Ovary (tissue), 9 donors: Measurements from ENCODE around the gene MAP4K4. TPM values are rescaled to one million over a fixed set of nuclear protein-coding genes. Genes with fewer than 3 reads are reported as not detected.

Source experiments
- DNase-seq, 5 donors: peaks; one replicate each; pipeline ENCODE4 v3.0.0-alpha.2; 2019 to 2020
- H3K27ac ChIP-seq, 2 donors: fragments of 200-600 bp; one replicate each; pipeline versions ENCODE4 v1.5.1 to v1.8.0; 2019 to 2022
- H3K27me3 ChIP-seq: fragments of 200-600 bp; one replicate; pipeline ENCODE4 v1.8.0; 2022
- H3K36me3 ChIP-seq: fragments of 200-600 bp; sonication (generic); one replicate; pipeline ENCODE4 v1.5.1; 2019
- H3K4me1 ChIP-seq: one replicate; pipeline ENCODE4 v1.8.1; 2013; ENCODE audit warnings: mild to moderate bottlenecking, moderate library complexity; ENCODE audit not compliant: insufficient read depth
- H3K4me3 ChIP-seq: fragments of 200-600 bp; sonication (generic); one replicate; pipeline ENCODE4 v1.5.1; 2017
- H3K9me3 ChIP-seq, 2 donors: fragments of 200-600 bp in 1 of 2; sonication (generic) in 1 of 2; one replicate each; pipeline versions ENCODE4 v1.5.1 to v1.8.1; 2013 to 2019; ENCODE audit warnings: mild to moderate bottlenecking in 1 of 2, moderate library complexity in 1 of 2
- EP300 ChIP-seq: sonication (generic); formaldehyde crosslinking; IDR thresholded peaks from one replicate; pipeline ENCODE4 v1.6.1; 2017; ENCODE audit warnings: antibody characterized with exemption
- POLR2A ChIP-seq: fragments of 450-650 bp; IDR thresholded peaks from one replicate; pipeline ENCODE4 v1.6.1; 2017; ENCODE audit warnings: antibody characterized with exemption, mild to moderate bottlenecking, moderate library complexity
- WGBS, 3 donors: extraction: QIAGEN DNeasy Blood & Tissue Kit in 1 of 3; methylation state at CpG; one replicate each; pipeline versions ENCODE4 v1.1.5 to v1.1.7; 2013 to 2017; 5-methylcytosine and 5-hydroxymethylcytosine counted together
- intact Hi-C, 4 donors: fragments of 100-400 bp; cut with DNase I; formaldehyde crosslinking; loops; one replicate each; pipeline versions ENCODE4 v1.11.0 to v1.15.1; 2022 to 2023
- polyA plus RNA-seq, 2 donors: library from polyadenylated mRNA; stranded (reverse); fragments of 200-250 nt in 1 of 2; fragments of 350-450 nt in 1 of 2; fragmentation: Illumina TruSeq in 1 of 2; extraction: RNeasy Lipid Tissue Mini Kit (QIAGEN cat#74804) in 1 of 2; gene quantifications; one replicate each; pipeline ENCODE4 v1.2.3, GENCODE V29; 2013 to 2014
- total RNA-seq, 7 donors: library from RNA; depleted of rRNA in 2 of 7; stranded (reverse); fragments of >200 nt in 2 of 7; fragmentation: NEBNext Ultra II Directional in 3 of 7; extraction: Animal tissue kit (Norgen Biotek cat#: 25700) in 3 of 7; gene quantifications; one replicate each; pipeline versions ENCODE4 v1.1.0 to v1.2.4, GENCODE V29; 2016 to 2023
- TF ChIP-seq, protein P1 (sequence below), 3 donors: fragments of 450-650 bp in 2 of 3; fragments of 200-600 bp in 1 of 3; IDR thresholded peaks; one replicate each; pipeline versions ENCODE4 v1.5.1 to v1.8.0; 2016 to 2022; ENCODE audit warnings: antibody characterized with exemption in 3 of 3, mild to moderate bottlenecking in 1 of 3
- donor health status: DM: no; HTN: no; CAD: no; lungs with moderate emphysema.
- donor health status: DM: no; HTN: no; CAD: no.
- donor health status: Bipolar disorder and iron deficiency.
- donor health status: DM: yes; HTN: yes; CAD: no.
- donor health status: DM: no; HTN: no; CAD: no.
- donor health status: DM: yes; HTN: yes; CAD: no.

MAP4K4 gene
- total and polyA plus RNA-seq, 9 donors: 23.9 to 60.9 (median 49.7) TPM

DNA sequence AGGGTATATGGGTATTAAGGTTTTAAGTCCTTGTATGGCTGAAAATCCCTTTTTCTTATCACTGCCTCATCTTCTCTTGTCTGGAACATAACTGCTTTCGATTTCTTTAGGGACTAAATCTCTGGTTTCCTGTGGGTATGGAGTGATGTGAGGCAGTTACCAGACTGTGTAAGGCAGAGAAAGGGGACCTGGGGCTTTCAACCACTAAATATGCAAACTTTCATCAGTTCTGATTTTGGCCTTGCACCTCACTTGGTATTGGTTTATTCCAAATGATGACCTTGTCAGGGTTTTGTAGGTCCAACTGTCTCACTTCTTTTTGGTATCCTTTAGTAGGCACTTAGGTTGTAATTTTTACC is 9.3 kb downstream of the MAP4K4 start:
- Histone ChIP-seq H3K9me3 (no peaks in the 10 kb centered on the region), H3K4me3 (no peak overlapping the region), H3K4me1 (peaks cover 27% of the 10 kb centered on the region), H3K27me3 (no peaks in the 10 kb centered on the region), H3K27ac (no peak overlapping the region), H3K36me3 (no peaks in the 10 kb centered on the region)
- 74 to 81% (median 79%) methylated on average over 1 of the region's 1 CpG for WGBS, 3 donors
- DNase-seq: no peak
- intact Hi-C loops: no loop called here
- no peak for TF ChIP-seq POLR2A
- TF ChIP-seq EP300: no peak
- TF ChIP-seq, protein P1, sequence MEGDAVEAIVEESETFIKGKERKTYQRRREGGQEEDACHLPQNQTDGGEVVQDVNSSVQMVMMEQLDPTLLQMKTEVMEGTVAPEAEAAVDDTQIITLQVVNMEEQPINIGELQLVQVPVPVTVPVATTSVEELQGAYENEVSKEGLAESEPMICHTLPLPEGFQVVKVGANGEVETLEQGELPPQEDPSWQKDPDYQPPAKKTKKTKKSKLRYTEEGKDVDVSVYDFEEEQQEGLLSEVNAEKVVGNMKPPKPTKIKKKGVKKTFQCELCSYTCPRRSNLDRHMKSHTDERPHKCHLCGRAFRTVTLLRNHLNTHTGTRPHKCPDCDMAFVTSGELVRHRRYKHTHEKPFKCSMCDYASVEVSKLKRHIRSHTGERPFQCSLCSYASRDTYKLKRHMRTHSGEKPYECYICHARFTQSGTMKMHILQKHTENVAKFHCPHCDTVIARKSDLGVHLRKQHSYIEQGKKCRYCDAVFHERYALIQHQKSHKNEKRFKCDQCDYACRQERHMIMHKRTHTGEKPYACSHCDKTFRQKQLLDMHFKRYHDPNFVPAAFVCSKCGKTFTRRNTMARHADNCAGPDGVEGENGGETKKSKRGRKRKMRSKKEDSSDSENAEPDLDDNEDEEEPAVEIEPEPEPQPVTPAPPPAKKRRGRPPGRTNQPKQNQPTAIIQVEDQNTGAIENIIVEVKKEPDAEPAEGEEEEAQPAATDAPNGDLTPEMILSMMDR (IDR thresholded peaks at IDR 0.05): no peak

DNA sequence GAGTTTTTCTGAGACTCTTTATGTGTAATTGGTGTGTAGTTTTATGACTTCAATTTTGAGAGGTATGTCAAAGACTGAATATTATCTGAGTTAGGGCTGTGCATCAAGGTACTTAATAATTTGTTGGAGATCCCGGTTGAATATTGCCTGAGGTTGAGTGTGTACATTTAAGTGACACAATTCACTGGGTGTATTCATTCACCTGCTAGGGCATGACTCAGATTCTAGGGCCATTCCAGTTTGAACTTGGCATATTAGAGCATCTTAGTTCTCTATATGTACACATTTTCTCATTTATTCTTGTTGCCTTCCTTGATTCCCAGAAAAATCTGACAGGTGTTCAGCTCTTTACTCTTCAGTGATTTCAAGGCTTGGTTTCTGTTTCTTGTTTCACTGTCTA is 12.5 kb downstream of the MAP4K4 start:
- intact Hi-C loops: no loop called here
- H3K4me1 ChIP-seq: peaks cover 17% of the 10 kb centered on the region
- no peak overlapping the region for H3K27ac ChIP-seq
- DNase-seq: no peak
- H3K36me3 ChIP-seq: no peaks in the 10 kb centered on the region
- no peaks in the 10 kb centered on the region for H3K27me3 ChIP-seq
- TF ChIP-seq EP300 (no peak), POLR2A (no peak)
- TF ChIP-seq, protein P1 (IDR thresholded peaks at IDR 0.05): no peak
- 77 to 93% (median 85%) methylated on average over 1 of the region's 1 CpG for WGBS, 3 donors
- no peaks in the 10 kb centered on the region for H3K9me3 ChIP-seq
- no peak overlapping the region for H3K4me3 ChIP-seq

DNA sequence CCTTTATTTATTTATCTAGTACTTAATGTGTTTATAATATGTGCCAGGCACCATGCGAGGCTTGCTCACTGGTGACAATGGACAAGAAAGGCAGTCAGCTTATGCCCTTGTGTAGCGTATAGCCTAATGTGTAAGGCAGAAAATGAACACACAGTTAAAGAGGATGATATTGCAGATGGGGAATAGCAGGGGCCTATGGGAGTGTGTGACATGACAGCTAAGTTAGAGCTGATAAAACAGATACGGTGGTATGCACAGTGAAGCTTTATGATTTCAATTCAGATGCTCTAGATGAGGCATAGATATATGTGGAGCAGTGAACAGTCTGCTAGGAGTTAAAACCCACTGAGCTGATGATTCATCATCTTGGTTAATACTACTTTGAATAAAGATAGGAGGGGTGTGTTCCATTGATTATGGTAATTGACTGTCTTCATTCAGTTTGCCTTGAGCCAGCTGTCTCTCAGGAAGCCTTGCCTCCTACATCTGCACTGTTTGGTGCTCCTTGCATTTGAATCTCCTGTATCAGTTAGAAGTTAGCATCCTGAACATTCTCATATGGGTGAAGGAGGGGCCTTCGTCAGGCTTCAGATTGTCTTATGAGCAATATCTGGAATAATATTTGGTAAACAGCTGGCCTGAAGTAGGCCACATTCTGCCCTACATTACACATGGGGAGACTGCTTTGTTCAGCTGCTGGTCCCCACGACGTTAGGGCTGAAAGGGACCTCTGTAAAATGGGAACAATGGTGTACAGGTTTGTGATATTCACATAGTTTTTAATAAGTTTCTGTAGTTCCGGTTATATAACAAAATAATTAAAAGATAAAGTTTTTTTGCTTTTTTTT is 13.2 kb downstream of the MAP4K4 start:
- H3K4me1 ChIP-seq: peaks cover 15% of the 10 kb centered on the region
- DNase-seq: no peak
- H3K27me3 ChIP-seq: no peaks in the 10 kb centered on the region
- TF ChIP-seq, protein P1 (IDR thresholded peaks at IDR 0.05): no peak
- TF ChIP-seq POLR2A (no peak), EP300 (no peak)
- H3K4me3 ChIP-seq: no peak overlapping the region
- H3K27ac ChIP-seq: no peak overlapping the region
- WGBS, 3 donors: 65 to 68% (median 67%) methylated on average over 7 of the region's 7 CpGs
- H3K9me3 ChIP-seq: no peaks in the 10 kb centered on the region
- no peaks in the 10 kb centered on the region for H3K36me3 ChIP-seq
- intact Hi-C loops: no loop called here

DNA sequence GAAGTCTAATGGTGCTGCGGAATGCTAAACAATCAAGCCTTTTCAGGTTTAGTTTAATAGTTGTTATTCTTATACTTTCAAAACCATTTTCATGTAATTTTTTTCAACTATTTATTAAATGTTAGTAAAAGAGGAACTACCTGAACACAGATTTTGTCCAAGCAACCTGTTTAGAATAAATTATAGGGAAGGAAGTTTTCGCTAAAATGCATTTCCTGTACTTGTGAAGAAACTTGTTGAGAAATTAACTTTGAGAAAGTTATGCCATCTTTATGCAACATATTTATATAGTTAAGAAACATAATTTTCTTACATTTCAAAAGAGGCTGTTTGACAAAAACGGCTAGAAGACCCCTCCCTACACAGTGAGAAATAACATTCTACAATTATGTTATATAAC is 16.6 kb downstream of the MAP4K4 start:
- Histone ChIP-seq H3K4me3 (no peak overlapping the region), H3K27ac (no peak overlapping the region), H3K9me3 (no peaks in the 10 kb centered on the region), H3K36me3 (no peaks in the 10 kb centered on the region), H3K4me1 (peaks cover 17% of the 10 kb centered on the region), H3K27me3 (no peaks in the 10 kb centered on the region)
- intact Hi-C loops: no loop called here
- TF ChIP-seq, protein P1 (IDR thresholded peaks at IDR 0.05): no peak
- TF ChIP-seq EP300: no peak
- no peak for TF ChIP-seq POLR2A
- no peak for DNase-seq
- 80 to 82% (median 82%) methylated on average over 3 of the region's 3 CpGs for WGBS, 3 donors
